ENCODE measurements around the gene STIM2. TPM values are rescaled to one million over a fixed set of nuclear protein-coding genes. Genes with fewer than 3 reads are reported as not detected.
A peak's percentile ranks its signal among the peaks of the same experiment; 100 is the strongest.

Gene STIM2
- total and polyA plus RNA-seq, 10 of the 15 experiments (the other 5 are each of a cell fraction or from before 2014, with no cell fraction given) = 4.7 to 41.5 (median 16.9) TPM

DNA sequence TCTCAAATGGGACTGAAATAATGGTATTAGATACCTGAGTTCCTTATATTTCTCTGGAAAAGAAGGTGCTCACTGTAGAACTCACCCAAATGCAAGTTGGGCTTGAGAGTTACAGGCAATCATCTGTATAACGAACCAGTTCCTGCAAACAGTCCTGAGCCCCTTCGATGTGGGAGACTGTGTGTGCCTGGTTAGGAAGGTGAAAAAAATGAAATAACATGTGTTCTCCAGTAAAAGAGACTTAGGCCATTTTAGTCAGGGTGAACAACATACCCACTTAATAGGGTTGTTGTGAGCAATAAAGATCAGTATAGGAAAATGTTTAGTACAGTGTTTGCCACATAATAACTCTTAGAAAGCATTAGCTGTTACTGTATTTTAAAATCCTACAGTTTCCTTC, 23.4 kb downstream of the STIM2 start:
- 50% methylated on average over 2 of the region's 2 CpGs for WGBS (ENCODE audit: insufficient coverage, insufficient replicate concordance, low lambda C conversion rate, missing lambda C conversion rate)
- peaks cover 43% of the 10 kb centered on the region for H3K79me2 ChIP-seq (ENCODE audit: control insufficient read depth, insufficient read depth, low read length)
- intact Hi-C loops (cut with micrococcal nuclease; ENCODE audit: unreplicated experiment) = no loop called here

More for the DNA sequence above, 23.4 kb downstream of the STIM2 start:
- H3K36me3 ChIP-seq (ENCODE audit: control insufficient read depth in 2 of 2, insufficient read depth in 2 of 2, low read length in 1 of 2) = no peaks in the 10 kb centered on the region
- ChIA-PET RAD21 (ENCODE audit: unreplicated experiment) (interaction anchor here (0.7 to 6.5 kb wide), 14 partner anchors 8 to 117 kb away, joined by 3 to 82 read pairs (median 3); partner anchors contain the start of gene STIM2), SMC1A (ENCODE audit: uncharacterized antibody, unreplicated experiment) (interaction anchor here (1.0 to 6.6 kb wide), 10 partner anchors 9 to 122 kb away, joined by 3 to 116 read pairs (median 30); partner anchors contain the start of gene STIM2), CTCF (interaction anchor here (1.0 to 3.7 kb wide), 6 partner anchors 11 to 24 kb away, joined by 3 to 22 read pairs (median 5); partner anchors contain the start of gene STIM2), POLR2A (interaction anchor here (0.8 to 5.6 kb wide), 7 partner anchors 15 to 109 kb away, joined by 3 to 51 read pairs (median 10); partner anchors contain the start of gene STIM2)
- TF ChIP-seq BCL11A (IDR thresholded peaks at IDR 0.05; ENCODE audit: low read depth, low read length) (no peak), POLR2A (IDR thresholded peaks at IDR 0.05; ENCODE audit: low read depth, low read length) (no peak)
- TF ChIP-seq, protein P1, sequence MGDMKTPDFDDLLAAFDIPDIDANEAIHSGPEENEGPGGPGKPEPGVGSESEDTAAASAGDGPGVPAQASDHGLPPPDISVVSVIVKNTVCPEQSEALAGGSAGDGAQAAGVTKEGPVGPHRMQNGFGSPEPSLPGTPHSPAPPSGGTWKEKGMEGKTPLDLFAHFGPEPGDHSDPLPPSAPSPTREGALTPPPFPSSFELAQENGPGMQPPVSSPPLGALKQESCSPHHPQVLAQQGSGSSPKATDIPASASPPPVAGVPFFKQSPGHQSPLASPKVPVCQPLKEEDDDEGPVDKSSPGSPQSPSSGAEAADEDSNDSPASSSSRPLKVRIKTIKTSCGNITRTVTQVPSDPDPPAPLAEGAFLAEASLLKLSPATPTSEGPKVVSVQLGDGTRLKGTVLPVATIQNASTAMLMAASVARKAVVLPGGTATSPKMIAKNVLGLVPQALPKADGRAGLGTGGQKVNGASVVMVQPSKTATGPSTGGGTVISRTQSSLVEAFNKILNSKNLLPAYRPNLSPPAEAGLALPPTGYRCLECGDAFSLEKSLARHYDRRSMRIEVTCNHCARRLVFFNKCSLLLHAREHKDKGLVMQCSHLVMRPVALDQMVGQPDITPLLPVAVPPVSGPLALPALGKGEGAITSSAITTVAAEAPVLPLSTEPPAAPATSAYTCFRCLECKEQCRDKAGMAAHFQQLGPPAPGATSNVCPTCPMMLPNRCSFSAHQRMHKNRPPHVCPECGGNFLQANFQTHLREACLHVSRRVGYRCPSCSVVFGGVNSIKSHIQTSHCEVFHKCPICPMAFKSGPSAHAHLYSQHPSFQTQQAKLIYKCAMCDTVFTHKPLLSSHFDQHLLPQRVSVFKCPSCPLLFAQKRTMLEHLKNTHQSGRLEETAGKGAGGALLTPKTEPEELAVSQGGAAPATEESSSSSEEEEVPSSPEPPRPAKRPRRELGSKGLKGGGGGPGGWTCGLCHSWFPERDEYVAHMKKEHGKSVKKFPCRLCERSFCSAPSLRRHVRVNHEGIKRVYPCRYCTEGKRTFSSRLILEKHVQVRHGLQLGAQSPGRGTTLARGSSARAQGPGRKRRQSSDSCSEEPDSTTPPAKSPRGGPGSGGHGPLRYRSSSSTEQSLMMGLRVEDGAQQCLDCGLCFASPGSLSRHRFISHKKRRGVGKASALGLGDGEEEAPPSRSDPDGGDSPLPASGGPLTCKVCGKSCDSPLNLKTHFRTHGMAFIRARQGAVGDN (IDR thresholded peaks at IDR 0.05) = no peak
- TF ChIP-seq, protein P2, sequence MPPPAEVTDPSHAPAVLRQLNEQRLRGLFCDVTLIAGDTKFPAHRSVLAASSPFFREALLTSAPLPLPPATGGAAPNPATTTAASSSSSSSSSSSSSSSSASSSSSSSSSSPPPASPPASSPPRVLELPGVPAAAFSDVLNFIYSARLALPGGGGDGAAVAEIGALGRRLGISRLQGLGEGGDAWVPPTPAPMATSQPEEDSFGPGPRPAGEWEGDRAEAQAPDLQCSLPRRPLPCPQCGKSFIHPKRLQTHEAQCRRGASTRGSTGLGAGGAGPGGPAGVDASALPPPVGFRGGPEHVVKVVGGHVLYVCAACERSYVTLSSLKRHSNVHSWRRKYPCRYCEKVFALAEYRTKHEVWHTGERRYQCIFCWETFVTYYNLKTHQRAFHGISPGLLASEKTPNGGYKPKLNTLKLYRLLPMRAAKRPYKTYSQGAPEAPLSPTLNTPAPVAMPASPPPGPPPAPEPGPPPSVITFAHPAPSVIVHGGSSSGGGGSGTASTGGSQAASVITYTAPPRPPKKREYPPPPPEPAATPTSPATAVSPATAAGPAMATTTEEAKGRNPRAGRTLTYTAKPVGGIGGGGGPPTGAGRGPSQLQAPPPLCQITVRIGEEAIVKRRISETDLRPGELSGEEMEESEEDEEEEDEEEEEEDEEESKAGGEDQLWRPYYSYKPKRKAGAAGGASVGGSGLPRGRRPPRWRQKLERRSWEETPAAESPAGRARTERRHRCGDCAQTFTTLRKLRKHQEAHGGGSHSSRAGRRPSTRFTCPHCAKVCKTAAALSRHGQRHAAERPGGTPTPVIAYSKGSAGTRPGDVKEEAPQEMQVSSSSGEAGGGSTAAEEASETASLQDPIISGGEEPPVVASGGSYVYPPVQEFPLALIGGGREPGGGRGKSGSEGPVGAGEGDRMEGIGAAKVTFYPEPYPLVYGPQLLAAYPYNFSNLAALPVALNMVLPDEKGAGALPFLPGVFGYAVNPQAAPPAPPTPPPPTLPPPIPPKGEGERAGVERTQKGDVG (CRISPR knock-in tag; IDR thresholded peaks at IDR 0.05) = no peak
- H3K9me3 ChIP-seq (replicated peaks; ENCODE audit: control insufficient read depth, insufficient read depth, low read length) = no peaks in the 10 kb centered on the region; the same call in 1 of the 3 replicates
- peak overlapping the region; percentile 97 for H3K4me2 ChIP-seq (ENCODE audit: control insufficient read depth, insufficient read depth)
- H3K27ac ChIP-seq (ENCODE audit: control insufficient read depth, insufficient read depth) = peak overlapping the region; percentile 89
- FAIRE-seq (no peak), DNase-seq (ENCODE audit: low read depth, low spot score) (no peak), ATAC-seq (peak; percentile 1; the same call in 2 of the 3 replicates)
- H3K4me1 ChIP-seq (ENCODE audit: control insufficient read depth, insufficient read depth, low read length) = peaks cover 33% of the 10 kb centered on the region
- H3K27me3 ChIP-seq (replicated peaks in 1 of 2; ENCODE audit: control insufficient read depth in 2 of 2, insufficient read depth in 2 of 2, low read length in 1 of 2) = no peaks in the 10 kb centered on the region
- peak overlapping the region; percentile 53; the same call in 1 of the 2 replicates for H3K4me3 ChIP-seq
- H4K20me1 ChIP-seq (ENCODE audit: control insufficient read depth, insufficient read depth) = no peaks in the 10 kb centered on the region
- peak overlapping the region; percentile 54; the same call in 1 of the 2 replicates for H3K9ac ChIP-seq (ENCODE audit: control insufficient read depth, insufficient read depth, low read length)
- H2AFZ ChIP-seq (ENCODE audit: control insufficient read depth, low read depth, low read length) = peak overlapping the region; percentile 26
- in situ Hi-C loops (cut with MboI) = loop anchor here (10.0 kb wide), 1 partner anchor 111 kb away; no protein-coding TSS in a partner anchor
- BruUV-seq (replicated peaks) = no TSS peak

All from GM12878 (cell line).